Measurements from ENCODE around the gene TMEM51.

DNA sequence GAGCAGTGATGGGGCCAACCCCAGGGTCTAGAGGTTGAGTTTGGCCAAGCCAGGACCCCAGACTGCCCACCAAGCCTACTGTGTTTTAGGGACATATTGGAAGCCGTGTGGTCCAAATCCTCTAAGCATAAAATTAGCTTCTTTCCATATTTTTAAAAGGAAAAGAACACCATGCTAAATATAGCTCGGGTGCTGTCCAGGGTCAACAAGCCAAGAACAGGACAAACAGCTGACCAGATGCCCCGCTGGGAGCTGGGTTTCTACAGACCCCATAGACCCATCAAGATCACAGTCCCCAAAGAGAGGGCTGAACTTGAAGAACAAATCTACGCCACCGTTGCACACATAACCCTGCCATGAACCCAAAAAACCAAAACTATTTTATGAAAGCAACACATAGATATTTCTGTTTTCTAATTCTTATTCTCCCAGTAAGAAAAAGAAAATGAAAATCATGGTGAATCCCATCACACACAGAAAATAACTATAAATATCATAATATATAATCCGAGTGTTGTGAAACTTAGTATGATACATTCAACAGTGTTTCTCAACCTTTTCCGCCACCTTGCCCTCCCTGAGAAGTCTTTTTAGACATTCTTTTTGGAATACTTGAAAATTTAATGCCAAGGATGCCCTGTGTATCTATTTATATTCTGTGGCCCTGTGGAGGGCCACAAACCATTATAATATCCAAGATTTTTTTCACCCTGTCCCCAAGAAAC is 57.3 kb downstream of the TMEM51 start:
- TF ChIP-seq CTCF (IDR thresholded peaks at IDR 0.05; ENCODE audit: low read depth, low read length, poor library complexity, severe bottlenecking) (no peak), EZH2phosphoT487 (IDR thresholded peaks at IDR 0.05; ENCODE audit: borderline replicate concordance, low read length) (no peak)

Measured in DOHH2 (cell line).